G401.6 (cell line): Measurements from ENCODE around the gene CHRNA3.
A peak's percentile ranks its signal among the peaks of the same experiment; 100 is the strongest.

Experiments used
- FAIRE-seq: peaks from 2 replicates; lab custom pipeline; 2012; peaks lifted over from hg19 to GRCh38; lab: Jason Lieb, UNC

The CHRNA3 gene

DNA sequence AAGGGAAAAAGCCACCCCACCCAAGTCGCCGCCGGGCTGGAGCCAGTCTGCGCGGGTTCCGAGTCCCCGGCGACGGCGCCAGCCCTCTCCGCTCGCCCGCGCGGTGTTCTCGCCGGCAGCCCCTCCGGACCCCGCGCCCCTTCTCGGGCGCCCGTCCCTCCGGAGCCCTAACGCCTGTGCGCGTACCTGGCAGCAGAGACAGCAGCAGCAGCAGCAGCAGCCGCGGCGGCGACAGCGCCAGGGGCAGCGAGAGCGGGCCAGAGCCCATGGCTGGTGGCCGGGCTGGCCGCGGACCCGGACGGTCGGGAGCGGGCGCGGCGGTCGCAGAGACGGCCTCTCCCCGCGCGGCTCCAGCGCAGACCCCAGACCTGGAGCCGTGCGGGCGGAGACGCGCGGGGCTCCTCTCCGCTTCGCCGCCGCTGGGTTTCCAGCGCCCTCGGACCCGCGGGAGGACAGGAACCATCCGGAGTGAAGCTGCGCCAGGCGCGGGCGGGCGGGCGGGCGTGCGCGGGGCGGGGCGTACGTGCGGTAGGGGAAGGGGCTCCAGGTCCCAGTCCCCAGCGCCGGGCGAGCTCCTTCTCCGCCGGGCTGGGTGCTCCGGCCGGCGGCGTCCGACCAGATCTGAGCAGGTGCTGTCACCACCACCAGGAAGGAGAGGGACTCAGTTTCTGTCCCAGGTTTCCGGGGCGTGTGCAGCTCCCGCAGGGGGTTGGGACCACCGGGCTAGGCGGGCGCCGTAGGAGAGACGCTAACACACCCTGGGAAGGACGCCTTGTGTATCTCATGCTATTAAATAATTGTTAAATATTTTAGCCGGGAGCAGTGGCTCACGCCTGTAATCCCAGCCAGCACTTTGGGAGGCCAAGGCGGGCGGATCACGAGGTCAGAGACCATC lies at the start of gene CHRNA3:
TSS of gene CHRNA3 (minus strand) at position 470 of the 895 bp plus-strand sequence. CDS start at position 268, 202 bp downstream.
- no peak for FAIRE-seq

- no peak for FAIRE-seq
These were observed 48.2 kb upstream of the CHRNA3 start for GRCh38 chr15:78668987-78669386.

DNA sequence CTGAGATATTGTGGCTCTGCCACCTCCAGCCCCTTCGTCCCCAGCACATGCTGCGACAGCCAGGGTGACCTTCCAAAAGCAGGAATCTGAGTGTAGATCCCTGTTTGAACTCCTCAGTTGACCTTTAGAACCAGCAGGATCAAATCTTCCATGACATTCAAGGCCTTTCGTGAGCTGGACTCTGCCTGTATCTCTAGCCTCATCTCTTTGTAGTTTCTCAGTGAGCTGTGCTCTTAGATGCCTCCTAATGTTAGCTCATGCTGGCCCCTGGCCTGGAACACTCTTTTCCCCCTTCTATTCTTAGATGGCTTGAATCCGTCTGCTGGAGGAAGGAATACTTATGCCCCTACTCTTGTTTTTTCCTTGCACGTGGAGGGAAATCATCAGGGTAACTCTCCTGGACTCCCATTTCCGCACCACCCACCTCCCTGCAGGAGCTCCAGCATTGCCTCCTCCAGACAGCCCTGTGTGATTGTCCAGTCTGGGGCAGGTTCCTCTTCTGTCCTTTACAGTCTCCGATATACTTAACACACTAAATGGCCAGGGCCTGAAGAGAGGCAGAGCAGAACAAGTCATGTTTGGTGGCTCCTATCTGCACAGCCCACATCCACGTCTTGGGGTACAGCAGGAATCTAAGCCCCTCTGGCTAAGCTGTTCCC lies 46.9 kb upstream of the CHRNA3 start:
- FAIRE-seq = no peak

DNA sequence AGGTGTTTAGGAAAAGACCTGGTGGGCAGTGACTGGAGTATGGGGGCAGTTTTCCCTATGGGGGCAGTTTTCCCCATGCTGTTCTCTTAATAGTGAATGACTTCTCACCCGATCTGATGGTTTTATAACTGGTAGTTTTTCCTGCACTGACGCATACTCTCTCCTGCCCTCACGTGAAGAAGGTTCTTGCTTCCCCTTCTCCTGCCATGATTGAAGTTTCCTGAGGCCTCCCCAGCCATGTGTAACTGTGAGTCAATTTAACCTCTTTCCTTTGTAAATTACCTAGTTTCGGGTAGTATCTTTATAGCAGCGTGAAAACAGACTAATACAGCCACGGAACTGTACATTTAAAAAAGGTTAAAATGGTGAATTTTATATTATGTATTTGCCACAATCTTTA lies 45.2 kb upstream of the CHRNA3 start:
- no peak for FAIRE-seq

- FAIRE-seq = no peak
These were observed 42.9 kb upstream of the CHRNA3 start for GRCh38 chr15:78663703-78664102.

GRCh38 chr15:78662028-78662427 lies 41.2 kb upstream of the CHRNA3 start:
- FAIRE-seq = no peak

DNA sequence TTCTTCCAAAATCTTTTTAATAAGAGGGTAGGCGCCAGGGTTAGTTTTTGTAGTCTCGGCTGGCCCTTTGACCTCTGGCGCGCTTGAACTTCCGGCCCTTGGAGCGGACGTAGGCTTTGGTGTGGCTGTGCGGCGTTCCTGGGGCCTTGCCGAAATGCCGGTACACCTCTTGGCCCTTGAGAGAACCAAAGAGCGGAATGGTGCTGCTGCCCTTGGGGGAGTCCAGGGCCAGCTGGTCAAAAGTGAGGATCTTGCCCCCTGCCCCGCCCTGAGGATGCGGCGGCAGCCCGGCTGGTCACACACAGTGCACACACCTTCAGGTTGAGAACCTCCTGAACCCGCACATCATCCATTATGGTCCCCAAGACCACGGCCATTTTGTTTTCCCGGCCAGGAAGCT lies 40.2 kb upstream of the CHRNA3 start:
- FAIRE-seq = no peak

DNA sequence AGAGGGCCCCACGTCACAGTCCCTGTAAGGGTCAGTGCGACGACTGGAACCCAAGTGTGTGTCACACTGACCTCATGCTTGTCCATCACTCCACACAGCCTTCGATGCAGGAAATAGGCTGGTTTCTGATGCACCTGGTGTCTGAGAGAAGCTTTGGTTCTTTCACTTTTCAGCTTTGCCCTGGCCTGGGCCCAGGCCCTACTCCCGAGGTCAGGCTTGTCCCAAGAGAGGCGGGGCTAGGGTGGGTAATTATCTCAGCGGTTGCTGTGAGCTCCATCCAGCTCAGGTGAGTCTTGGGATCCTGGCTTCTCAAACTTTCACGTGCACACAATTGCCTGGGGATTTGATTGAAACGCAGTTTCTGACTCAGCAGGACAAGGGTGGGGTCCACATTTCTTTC lies 39.8 kb upstream of the CHRNA3 start:
- FAIRE-seq = no peak

- no peak for FAIRE-seq
These were observed 38.0 kb upstream of the CHRNA3 start for GRCh38 chr15:78658823-78659222.

DNA sequence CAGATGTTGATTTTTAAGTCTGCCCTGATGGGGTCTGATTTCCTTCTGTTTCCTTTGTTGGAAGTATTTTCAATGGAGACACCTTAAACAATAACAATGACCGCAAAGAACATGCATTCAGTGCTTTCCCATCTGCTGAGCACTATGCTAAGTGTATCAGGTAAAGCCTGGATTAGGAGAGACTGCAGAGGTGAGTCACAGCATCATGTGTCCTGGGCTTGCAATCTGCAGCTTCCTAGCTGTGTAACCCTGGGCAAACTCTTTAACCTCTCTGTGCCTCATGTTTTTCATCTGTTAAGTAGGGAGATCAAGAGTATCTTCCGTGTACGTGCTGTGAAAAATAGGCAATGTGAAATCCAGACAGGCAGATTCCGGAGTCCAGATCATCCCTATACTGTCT lies 33.5 kb upstream of the CHRNA3 start:
- FAIRE-seq = no peak

DNA sequence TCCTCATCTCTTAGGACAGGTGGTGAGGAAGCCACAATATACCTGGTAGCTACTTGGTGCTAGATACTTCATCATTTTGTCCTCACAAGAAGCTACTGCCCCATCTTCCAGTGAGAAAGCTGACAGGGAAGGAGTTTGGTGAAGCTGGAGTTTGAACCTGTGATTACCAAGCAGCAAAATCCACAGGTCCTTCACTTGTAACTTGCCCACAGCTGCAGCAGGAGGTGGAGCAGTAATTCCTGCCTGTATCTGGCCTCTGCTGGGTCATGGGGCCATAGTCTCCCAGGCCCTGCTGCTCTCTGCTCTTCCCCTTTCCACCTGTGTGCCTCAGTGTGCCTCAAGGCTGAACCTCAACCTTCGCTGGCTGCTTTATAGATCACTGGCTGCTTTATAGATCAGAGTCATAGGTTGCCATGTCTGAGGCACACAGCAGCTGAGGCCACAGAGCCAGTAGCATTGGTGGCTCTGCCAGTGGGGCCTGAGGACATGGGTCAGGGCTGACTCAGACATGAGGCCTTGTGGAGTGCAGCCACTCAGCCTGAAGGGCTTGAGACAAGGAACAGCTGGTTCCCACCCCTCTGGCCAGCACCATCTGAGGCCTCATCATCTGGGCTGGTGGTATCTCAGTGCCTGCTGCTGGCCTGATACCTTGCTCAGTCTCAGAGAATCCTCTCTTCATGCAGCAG lies 31.3 kb upstream of the CHRNA3 start:
- no peak for FAIRE-seq

DNA sequence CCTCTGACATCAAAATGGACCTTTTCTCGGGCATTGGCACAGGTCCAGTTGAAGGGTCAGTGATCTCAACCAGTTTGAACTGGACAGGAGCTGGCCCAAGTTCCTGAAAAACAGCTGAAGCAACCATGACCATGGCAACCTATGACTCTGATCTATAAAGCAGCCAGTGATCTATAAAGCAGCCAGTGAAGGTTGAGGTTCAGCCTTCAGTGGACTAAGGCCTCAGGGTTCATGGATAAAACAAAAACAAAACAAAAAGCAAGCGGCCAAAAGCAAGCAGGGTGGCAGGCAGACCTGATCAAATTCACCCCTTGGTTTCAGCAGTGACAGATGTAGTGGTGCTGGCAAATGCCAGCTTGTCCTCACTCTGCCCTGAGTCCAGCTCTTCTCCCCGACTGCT lies 30.2 kb upstream of the CHRNA3 start:
- no peak for FAIRE-seq

- FAIRE-seq = no peak
These were observed 29.2 kb upstream of the CHRNA3 start for GRCh38 chr15:78650022-78650421.

DNA sequence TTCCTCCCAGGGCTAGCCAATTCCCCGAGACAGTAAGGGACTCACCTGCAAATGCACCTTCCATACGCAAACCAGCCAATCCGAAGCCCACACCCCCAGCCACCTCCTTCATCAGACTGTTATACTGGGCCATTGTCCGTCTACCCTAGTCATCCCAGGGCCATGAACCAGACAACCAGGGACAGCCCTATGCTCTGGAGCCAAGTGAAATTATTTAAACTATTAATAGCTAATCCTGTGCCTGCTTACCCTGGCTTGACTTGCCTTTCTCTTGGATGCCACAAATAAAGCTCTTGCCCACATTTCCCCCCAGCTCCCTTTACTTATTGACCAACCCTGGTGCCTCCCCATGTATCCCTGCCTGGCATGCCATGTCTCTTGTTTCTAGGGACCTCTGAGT lies 24.2 kb upstream of the CHRNA3 start:
- FAIRE-seq = no peak

- FAIRE-seq = no peak
These were observed 21.5 kb upstream of the CHRNA3 start for GRCh38 chr15:78642331-78642730.

GRCh38 chr15:78641749-78642275 lies 21.0 kb upstream of the CHRNA3 start:
- FAIRE-seq = no peak

- FAIRE-seq = no peak
These were observed 20.4 kb upstream of the CHRNA3 start, which contains the start of gene CHRNB4 for GRCh38 chr15:78641102-78641748. CHRNB4 (minus strand) TSS chr15:78641210; CDS start chr15:78641133, 77 bp downstream.

- no peak for FAIRE-seq
These were observed 19.8 kb upstream of the CHRNA3 start for GRCh38 chr15:78640527-78641101.

- peak; percentile 19 for FAIRE-seq
These were observed 18.0 kb upstream of the CHRNA3 start for GRCh38 chr15:78638658-78639314.

GRCh38 chr15:78637776-78638435 lies 17.1 kb upstream of the CHRNA3 start:
- FAIRE-seq = no peak

GRCh38 chr15:78636378-78636859 lies 15.6 kb upstream of the CHRNA3 start:
- no peak for FAIRE-seq
